DMS 273 (cell line): Measurements from ENCODE around the gene SLC30A1.
"Not testable (repeated sequence)": the region's sequence is repeated elsewhere in the genome, so short reads cannot be mapped to it uniquely, and the experiment has no call there.

Experiments
- DNase-seq: peaks from one replicate; lab custom pipeline; 2025; ENCODE audit not compliant: unreplicated experiment; lab: John Stamatoyannopoulos, UW

The SLC30A1 gene

DNA sequence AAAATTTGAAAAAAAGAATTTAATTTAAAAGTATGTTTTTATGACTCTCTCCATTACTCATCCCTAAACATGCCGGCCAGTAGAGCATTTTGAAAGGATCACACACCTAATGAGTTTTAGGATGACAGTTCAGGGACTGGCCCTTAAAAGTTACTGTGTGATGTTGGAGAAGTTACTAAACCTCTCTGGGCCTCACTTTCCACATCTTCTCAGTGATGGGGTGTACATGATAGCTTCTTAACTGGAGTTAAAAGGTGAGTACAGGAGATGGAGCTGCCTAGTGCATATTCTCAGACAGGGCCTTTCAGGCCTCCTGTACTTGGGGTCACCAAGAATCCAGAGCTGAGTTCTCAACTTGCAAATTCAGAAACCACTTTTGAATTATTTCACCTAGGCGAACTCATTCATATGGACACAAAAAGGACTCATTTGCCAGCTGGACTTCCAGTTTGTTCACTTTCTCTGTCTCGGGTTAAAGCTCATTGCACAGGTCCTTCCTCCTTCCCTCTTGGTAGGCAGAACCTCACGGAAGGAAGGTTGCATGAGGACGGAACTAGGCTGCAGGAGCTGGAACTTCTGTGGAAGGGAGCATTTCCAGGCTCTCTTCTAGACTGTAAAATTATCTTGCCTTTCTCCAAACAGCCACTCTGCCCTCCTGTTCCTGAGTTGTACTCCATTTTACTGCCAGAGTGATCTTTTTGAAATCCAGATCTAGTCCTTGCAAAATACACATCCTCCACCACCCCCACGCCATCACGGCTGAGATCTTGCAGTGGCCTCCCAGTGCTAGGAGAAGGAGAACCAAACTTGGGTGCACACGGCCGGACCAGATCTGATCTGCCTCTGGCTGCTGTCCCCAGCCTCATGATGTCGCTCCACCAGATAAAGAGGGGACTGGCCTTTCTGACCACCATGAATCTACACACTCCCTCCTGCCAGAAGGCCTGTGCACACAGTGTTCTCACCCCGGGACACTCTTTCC lies 4.3 kb upstream of the SLC30A1 start:
- no peak for DNase-seq

DNA sequence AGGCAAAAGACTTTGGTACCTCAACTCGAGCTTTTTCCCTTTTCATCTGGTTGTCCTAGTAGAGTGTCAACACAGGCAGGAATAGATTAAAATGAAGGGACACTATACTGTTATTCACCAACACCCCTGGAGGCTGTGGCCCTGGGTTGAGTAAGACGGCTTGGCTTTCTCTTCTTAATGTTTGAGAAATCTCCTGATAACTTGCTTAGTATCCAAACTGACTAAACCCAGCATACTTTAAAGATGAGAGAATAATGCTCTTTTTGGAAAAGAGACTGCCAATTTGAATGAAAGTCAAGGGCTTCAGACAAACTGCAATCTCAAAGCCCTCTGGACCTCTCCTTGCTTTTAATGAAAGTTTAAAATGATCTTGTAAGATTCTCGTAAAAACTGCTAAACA lies 2.6 kb upstream of the SLC30A1 start:
- DNase-seq: no peak

DNA sequence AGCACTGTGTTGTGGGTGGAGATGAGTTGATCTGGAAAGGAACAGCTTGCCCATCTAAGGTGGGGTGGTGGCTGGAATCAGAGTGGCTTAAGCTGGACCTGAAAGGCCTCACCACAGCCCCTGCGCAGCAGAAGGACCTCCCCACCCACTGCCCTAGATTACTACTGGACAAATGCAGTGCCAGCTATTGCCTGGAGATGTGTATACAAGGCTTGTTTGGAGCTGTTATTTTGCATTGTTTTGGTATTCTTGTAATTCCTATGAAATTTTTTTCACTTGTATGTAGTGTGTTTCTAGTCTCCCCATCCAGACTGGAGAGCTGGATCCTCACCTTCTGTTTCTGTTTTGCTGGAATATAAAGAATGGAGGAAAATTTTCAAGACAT lies 1.3 kb upstream of the SLC30A1 start:
- DNase-seq: no peak

DNA sequence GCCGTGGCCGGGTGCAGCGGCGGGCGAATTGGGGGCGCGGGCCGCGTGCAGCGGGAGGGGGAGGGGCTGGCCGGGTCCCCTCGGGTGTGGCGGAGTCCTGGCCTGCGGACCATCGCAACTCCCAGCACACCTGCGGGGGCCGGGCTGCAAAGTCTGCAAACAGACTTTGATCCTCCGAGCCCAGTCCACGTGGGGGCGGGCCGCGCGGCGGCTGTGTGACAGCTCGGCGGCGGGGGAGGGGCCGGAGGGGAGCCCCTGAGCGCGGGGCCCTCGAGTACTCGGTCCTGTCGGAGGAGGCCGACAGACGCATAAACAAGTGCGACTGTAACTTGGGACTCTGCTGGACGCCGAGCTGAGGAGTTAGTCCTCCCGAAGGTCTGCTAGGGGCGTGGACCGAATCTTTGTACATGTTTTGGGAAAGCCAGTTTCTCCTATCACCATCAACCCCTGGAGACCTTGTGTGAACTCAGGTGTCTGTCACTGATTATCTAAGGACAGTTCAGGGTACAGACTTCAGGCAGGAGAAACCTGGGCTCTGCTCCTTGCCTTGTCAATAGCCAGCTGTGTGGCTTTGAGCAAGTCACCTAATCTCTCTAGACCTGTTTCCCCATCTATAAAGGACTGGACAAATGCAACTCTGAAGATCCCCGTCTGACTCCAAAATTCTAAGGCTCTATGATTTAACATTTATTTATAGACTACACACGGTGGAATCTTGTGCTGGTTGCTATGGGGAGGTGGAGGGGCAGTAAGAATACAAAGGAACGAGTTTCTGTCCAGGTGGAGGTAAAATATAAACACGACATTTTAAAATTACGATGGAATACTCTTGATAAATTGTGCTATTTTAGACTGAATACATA lies 710 bp upstream of the SLC30A1 start:
- peak; percentile 94 for DNase-seq

DNA sequence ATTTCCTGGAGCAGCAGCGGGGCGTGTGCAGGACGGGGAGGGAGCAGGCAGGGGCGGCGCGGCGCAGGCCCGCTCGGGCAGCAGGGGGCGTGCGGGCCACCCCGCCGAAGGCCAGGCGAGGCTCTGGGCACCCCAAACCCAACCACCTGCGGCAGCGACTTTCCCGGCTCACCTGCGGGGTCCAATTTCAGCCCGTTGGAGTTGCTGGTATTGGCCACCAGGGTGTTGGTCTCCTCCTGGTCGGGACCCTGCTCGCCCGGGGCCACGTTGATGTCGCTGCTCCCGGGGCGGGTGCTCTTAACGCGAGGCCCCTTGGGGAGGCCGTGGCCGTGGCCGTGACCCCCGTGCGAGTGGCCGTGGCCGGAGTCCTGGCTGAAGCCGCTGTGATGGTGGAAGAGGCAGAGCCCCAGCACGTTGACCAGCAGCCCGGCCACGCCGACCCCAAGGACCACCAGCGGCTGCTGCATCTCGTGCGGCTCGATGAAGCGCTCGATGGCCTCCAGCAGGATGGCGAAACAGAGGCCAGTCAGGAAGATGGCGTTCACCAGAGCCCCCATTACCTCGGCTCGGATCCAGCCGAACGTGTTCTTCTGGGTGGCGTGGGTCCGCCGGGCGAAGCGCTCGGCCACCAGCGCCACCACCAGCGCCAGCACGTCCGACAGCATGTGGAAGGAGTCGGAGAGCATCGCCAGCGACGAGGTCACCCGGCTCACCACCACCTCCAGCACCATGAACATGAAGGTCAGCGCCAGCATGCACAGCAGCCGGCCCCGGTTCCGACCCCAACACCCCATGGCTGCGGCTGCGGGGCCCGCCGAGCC lies 932 bp downstream of the SLC30A1 start:
- DNase-seq: peak; percentile 86

DNA sequence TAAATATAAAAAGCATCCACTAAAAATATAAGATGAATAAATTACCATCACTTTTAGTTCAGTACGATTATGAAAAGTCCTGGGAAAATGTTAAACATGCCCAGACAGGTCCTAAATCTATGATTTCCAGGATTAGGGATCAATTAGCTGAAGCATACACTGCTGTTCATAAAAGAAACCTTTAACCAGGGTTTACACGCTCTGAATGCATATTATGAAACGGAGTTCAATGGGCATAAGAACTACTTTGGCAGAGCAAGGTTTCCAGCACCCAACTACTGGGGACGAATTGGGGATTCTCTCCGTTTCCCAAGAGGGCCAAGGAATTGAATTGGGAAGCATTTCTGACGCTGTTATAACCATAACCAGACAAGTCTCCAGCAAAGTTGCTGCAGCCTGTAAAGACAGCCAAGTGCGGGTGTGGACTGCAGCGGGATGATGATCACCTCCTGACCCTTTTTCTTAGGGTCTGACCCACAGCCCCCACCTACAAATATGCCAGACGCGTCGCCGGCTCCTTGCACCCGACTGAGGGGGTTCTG lies 1.6 kb downstream of the SLC30A1 start:
- peak; percentile 64 for DNase-seq

DNA sequence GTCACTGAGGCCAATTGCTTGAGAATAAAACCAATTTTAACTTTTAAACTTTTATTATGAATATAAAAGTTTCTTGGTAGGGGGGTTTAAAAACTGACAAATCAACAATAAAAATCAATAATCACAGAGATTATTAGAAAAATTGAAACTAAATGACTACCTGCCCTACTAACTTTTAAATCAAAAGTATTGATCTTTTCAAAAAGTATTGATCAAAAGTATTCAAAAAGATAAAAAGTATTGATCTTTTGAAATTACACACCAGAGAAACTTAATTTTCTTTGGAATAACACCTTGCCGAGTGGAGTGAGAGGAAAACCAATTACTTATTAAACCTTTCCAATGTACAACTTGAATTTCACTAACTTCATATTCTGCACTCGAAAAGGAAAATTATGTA lies 2.2 kb downstream of the SLC30A1 start:
- no peak for DNase-seq

DNA sequence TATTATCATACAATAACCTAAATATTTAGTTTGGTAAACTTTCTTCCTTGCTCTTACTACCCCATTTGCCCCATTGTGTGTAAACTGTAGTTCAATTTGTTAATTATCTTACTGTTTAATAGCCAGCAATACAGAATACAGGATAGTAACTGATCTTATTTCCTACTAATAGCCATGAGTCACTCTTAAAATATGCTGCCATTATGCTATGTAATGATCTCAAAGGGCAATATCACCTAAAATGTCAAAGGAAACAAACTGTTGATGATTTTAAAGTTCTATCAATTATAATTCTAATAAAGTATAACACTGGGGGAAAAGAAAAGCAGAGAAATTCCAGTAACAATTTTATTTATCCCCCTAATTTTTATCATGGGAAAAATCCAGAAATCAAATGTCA lies 4.3 kb downstream of the SLC30A1 start:
- DNase-seq: no peak

DNA sequence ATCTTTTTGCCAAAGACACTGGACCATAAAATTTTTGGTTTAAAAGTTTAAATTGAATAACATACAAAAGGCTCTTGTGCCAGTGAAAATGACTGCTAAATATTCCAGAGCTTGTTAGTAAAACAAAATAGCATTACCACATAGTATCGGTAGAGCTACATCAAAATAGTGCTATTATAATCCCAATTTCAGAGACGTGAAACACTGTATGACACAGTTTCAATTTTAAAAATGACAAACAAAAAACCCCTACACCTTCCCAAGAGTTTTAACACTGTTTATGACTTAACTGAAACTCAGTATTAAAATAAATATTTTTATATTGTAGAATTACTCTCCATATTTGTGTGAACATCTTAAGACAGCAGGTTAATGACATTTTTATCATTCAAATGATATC lies 7.0 kb downstream of the SLC30A1 start:
- DNase-seq: no peak

DNA sequence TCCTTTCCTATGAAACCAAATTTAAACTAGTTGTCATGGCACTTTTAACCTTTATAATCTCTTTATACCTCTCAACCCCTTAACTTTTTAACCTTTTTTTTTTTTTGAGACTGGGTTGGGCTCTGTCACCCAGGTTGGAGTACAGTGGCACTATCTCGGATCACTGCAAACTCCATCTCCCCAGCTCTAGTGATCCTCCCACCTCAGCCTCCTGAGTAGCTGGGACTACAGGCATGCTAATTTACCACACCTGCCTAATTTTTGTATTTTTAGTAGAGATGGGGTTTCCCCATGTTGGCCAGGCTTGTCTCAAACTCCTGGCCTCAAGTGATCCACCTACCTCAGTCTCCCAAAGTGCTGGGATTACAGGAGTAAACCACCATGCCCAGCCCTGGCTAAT lies 8.6 kb downstream of the SLC30A1 start:
- not testable (repeated sequence) for DNase-seq

DNA sequence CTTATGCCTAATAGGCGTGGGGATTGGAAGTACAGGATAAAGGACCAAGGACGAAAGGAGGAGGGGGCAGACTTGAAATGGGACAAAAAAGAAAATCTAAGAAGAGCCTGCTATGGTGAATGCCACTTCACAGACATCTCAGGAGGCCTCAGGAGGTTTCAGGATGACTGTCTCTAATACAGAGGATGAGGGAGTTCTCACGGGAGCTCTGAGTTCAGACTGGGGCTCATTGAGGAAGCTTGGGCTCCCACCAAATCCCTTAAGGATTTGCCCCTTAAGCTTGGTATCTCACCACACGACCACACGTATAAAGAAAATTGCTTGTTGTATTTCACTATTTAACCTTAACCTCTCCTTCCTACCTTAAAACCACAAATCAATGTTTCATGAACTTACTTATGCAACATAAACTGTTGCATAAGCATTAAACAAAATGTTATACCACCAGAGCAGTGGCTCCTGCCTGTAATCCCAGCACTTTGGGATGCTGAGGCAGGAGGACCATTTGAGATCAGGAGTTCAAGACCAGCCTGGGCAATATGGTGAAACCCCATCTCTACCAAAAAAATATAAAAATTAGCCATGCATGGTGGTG lies 12.4 kb downstream of the SLC30A1 start:
- DNase-seq: no peak

DNA sequence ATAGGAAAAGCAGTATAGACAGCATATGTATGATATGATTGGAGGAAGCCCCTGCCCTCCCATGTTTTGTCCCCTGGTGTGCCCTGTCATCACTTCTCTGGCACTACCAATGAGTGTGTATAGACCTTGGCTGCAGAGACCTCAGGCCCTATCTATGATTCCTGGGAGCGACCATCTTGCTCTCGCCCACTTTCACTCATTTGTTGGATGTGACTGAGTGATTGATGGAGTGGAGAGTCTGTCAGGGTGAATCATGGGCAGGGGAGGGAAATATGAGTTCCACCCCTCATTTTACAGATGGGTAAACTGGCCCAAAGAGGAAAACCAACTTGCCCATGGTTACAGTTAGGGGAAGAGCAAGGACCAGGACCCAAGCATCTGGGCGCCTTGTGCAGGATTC lies 14.9 kb downstream of the SLC30A1 start:
- DNase-seq: no peak

DNA sequence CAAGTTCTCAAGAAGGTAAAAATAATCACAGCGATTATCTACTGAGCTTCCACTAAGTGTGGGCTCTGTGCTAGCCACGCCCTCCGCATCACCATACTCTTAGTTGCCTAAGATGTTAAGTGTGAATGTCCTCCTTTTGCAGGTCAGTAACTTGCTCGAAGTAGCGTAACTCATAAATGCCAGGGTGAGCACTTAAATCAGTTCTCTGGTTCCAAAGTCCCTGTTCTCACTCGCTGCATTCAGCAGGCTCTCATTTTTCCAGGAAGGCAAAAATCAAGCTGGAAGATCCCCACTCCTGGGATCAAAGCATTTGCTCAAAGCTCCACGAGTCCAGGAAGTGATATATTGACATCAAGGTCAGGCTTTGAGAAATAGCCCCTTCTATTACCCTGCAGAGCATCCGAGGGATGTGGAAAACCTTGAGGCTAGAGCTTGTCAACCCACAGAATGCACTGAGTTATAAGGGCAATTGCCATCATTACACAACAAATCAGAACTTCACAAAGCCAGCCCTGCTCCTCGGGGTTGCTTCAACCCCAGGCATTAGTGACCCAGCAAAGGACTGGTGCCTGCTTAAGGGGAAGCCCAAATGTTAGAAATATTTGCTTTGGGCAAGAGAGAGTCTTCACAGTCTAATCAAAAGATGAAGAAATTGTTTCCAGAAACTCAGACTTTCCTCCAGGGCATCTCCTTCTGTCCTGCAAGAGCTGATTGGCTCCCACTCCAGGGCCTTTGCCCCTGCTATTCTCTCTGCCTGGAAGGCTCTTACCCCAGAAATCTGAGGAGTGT lies 19.5 kb downstream of the SLC30A1 start:
- DNase-seq: no peak

DNA sequence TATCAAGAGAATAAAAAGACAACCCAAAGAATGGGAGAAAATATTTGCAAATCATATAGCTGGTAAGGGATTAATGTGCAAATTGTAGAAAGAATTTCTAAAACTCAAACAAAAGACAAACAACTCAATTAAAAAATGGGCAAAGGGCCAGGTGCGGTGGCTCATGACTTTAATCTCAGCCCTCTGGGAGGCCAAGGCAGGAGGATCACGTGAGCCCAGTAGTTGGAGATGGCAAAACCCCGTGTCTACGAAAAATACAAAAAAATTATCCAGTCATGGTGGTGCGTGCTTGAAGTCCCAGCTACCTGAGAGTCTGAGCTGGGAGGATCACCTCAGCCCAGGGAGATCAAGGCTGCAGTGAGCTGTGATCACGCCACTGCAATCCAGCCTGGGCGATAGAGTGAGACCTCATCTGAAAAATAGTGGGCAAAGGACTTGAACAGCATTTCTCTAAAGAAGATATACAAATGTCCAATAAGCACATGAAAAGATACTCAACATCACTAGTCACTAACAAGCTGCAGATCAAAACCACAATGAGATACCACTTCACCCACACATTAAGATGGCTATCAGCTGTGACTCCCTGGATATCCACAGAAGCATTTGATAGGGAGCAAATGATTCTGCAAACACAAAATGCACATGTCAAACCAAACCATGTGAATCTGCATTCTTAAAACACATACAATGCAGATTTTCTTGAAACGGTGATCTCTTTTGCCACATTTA lies 20.9 kb downstream of the SLC30A1 start:
- DNase-seq: no peak

DNA sequence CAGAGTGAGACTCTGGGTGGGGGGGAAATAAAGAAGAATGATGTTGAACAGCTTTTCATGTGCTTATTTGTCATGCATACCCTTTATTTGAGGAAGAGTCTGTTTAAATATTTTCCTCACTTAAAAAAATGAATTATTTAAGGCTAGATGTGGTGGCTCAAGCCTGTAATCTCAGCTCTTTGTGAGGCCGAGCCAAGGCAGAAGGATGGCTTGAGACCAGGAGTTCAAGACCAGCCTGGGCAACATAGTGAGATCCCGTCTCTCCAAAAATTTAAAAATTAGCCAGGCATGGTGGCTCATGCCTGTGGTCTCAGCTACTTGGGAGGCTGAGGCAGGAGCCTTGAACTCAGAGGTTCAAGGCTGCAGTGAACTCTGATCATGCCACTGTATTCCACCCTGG lies 25.4 kb downstream of the SLC30A1 start:
- no peak for DNase-seq

DNA sequence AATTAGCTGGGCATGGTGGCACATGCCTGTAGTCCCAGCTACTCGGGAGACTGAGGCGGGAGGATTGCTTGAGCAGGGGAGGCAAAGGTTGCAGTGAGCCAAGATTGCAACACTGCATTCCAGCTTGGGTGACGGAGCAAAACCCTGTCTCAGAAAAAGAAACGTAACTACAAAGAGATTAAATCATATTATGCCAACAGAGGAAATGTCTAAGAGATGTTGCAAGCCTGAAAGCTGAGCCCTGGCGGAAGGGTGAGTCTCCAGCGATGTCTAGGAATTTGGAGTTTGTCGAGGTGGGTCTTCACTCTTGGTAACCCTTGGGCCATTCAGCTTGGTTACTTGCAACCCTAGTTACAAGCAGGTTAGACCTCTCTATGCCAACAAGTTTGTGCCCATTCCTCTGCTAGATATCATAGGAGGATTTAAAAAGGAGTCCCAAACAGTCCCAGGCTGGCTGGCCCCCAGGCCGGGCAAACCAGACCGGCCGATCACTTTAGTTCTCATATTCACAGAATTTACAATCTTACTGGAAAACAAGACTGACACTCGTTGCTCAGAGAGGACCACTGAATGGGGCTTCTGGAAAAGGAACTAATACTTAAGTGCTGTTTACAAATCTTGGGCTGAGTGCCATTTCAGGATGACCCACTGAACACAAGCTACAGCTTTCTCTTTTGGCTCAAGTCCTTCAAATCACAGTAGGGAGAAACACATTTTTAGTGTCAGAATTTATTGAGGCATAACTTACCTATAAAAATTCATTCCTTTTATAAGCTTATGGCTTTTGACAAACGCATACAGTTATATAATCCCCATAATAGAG lies 27.1 kb downstream of the SLC30A1 start:
- DNase-seq: no peak

DNA sequence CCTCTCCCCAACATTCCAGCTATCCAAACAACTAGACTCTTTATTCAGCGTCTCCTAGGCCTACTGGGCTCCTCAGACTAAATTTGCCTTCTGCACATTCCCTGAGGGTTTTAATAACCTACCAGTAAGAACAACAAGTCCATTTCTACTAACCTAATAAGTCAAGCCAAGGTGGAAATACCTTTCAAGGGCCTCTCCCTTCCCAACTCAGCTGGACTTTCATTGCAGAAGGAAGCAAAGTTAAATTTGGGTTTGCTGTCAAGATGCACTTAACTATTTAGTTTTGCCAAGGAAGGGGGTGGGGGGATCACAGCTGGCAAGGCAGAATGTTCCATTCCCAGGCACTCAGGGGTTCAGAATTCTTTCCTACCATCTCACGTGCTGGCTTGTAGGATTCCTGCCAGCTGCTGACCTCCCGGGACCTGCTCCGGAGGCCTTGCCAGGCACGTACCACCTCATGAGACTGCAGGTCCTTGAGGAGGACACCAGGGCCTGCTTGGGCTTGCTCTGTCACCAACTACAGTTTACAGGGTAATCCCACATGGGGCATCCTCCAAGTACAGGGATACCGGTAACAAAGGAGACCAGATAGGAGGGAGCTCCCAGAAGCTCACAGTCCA lies 29.8 kb downstream of the SLC30A1 start:
- peak; percentile 34 for DNase-seq
